A204.1 (cell line): Measurements from ENCODE around the gene PTPRM.
"Not testable (repeated sequence)": the region's sequence is repeated elsewhere in the genome, so short reads cannot be mapped to it uniquely, and the experiment has no call there.

Experiments
- FAIRE-seq: peaks from 2 replicates; lab custom pipeline; 2012; peaks lifted over from hg19 to GRCh38; lab: Jason Lieb, UNC

PTPRM gene

GRCh38 chr18:7953095-7953958 lies 386.2 kb downstream of the PTPRM start:
- FAIRE-seq: no peak

GRCh38 chr18:7954238-7954637 lies 387.1 kb downstream of the PTPRM start:
- FAIRE-seq: no peak

- FAIRE-seq: no peak
Measured at GRCh38 chr18:7955175-7955574, 388.1 kb downstream of the PTPRM start.

- FAIRE-seq: no peak
Measured at GRCh38 chr18:7957297-7957696, 390.2 kb downstream of the PTPRM start.

- no peak for FAIRE-seq
Measured at GRCh38 chr18:7958081-7958896, 391.2 kb downstream of the PTPRM start.

- no peak for FAIRE-seq
Measured at GRCh38 chr18:7958897-7959146, 391.7 kb downstream of the PTPRM start.

- not testable (repeated sequence) for FAIRE-seq
Measured at GRCh38 chr18:7966682-7967081, 399.6 kb downstream of the PTPRM start.

GRCh38 chr18:7974200-7974874 lies 407.2 kb downstream of the PTPRM start:
- no peak for FAIRE-seq

- FAIRE-seq: no peak
Measured at GRCh38 chr18:7977897-7978296, 410.8 kb downstream of the PTPRM start.

GRCh38 chr18:7978834-7979233 lies 411.7 kb downstream of the PTPRM start:
- FAIRE-seq: no peak

- FAIRE-seq: no peak
Measured at GRCh38 chr18:7979714-7980113, 412.6 kb downstream of the PTPRM start.

GRCh38 chr18:7980136-7980535 lies 413.0 kb downstream of the PTPRM start:
- no peak for FAIRE-seq

- no peak for FAIRE-seq
Measured at GRCh38 chr18:7980656-7981055, 413.5 kb downstream of the PTPRM start.

- FAIRE-seq: no peak
Measured at GRCh38 chr18:7982216-7982615, 415.1 kb downstream of the PTPRM start.

GRCh38 chr18:7987284-7987976 lies 420.3 kb downstream of the PTPRM start:
- FAIRE-seq: no peak

- FAIRE-seq: no peak
Measured at GRCh38 chr18:7990670-7991069, 423.6 kb downstream of the PTPRM start.

- no peak for FAIRE-seq
Measured at GRCh38 chr18:8001711-8002301, 434.7 kb downstream of the PTPRM start.

GRCh38 chr18:8003878-8004675 lies 437.0 kb downstream of the PTPRM start:
- no peak for FAIRE-seq

- no peak for FAIRE-seq
Measured at GRCh38 chr18:8004792-8005191, 437.7 kb downstream of the PTPRM start.

- FAIRE-seq: no peak
Measured at GRCh38 chr18:8005870-8006569, 438.9 kb downstream of the PTPRM start.

- no peak for FAIRE-seq
Measured at GRCh38 chr18:8006979-8007378, 439.9 kb downstream of the PTPRM start.
